ENCODE data around the gene SHC2. TPM values are rescaled to one million over a fixed set of nuclear protein-coding genes. Genes with fewer than 3 reads are reported as not detected.

The SHC2 gene
- total and polyA plus RNA-seq, 2 experiments from 2014 or later: 50.8 to 111 TPM

GRCh38 chr19:498977-499623, 38.3 kb upstream of the SHC2 start:
- WGBS (ENCODE audit: low lambda C conversion rate, missing lambda C conversion rate): 92% methylated on average over 27 of the region's 31 CpGs
- H3K4me2 ChIP-seq: no peak overlapping the region
- no peaks in the 10 kb centered on the region for H3K36me3 ChIP-seq (replicated peaks; ENCODE audit: insufficient read depth, low read depth)
- H2AFZ ChIP-seq: no peak overlapping the region
- H3K79me2 ChIP-seq: no peaks in the 10 kb centered on the region
- H3K4me3 ChIP-seq: no peak overlapping the region
- DNase-seq (ENCODE audit: low spot score): peak; percentile 4
- H4K20me1 ChIP-seq (ENCODE audit: insufficient read depth, poor library complexity, severe bottlenecking): no peaks in the 10 kb centered on the region
- peaks cover 22% of the 10 kb centered on the region for H3K27me3 ChIP-seq
- H3K9me2 ChIP-seq (replicated peaks; ENCODE audit: insufficient read depth): no peaks in the 10 kb centered on the region
- no peak for TF ChIP-seq EZH2phosphoT487 (IDR thresholded peaks at IDR 0.05; ENCODE audit: low read depth, severe bottlenecking, unreplicated experiment)
- TF ChIP-seq, protein P1, sequence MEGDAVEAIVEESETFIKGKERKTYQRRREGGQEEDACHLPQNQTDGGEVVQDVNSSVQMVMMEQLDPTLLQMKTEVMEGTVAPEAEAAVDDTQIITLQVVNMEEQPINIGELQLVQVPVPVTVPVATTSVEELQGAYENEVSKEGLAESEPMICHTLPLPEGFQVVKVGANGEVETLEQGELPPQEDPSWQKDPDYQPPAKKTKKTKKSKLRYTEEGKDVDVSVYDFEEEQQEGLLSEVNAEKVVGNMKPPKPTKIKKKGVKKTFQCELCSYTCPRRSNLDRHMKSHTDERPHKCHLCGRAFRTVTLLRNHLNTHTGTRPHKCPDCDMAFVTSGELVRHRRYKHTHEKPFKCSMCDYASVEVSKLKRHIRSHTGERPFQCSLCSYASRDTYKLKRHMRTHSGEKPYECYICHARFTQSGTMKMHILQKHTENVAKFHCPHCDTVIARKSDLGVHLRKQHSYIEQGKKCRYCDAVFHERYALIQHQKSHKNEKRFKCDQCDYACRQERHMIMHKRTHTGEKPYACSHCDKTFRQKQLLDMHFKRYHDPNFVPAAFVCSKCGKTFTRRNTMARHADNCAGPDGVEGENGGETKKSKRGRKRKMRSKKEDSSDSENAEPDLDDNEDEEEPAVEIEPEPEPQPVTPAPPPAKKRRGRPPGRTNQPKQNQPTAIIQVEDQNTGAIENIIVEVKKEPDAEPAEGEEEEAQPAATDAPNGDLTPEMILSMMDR (IDR thresholded peaks at IDR 0.05; ENCODE audit: poor library complexity): no peak
- no peak for TF ChIP-seq EZH2 (IDR thresholded peaks at IDR 0.05; ENCODE audit: borderline replicate concordance)
- no peaks in the 10 kb centered on the region for H3K4me1 ChIP-seq (ENCODE audit: insufficient read depth)
- no peaks in the 10 kb centered on the region for H3K9me3 ChIP-seq (ENCODE audit: low read depth)
- H3K27ac ChIP-seq: no peak overlapping the region

GRCh38 chr19:498511-498891, 37.7 kb upstream of the SHC2 start:
- TF ChIP-seq, protein P1 (IDR thresholded peaks at IDR 0.05; ENCODE audit: poor library complexity): no peak
- TF ChIP-seq EZH2 (IDR thresholded peaks at IDR 0.05; ENCODE audit: borderline replicate concordance): no peak
- Histone ChIP-seq H3K4me2 (no peak overlapping the region), H3K4me3 (no peak overlapping the region), H3K27ac (no peak overlapping the region), H4K20me1 (ENCODE audit: insufficient read depth, poor library complexity, severe bottlenecking) (no peaks in the 10 kb centered on the region), H3K9me3 (ENCODE audit: low read depth) (no peaks in the 10 kb centered on the region), H3K36me3 (replicated peaks; ENCODE audit: insufficient read depth, low read depth) (no peaks in the 10 kb centered on the region), H3K4me1 (ENCODE audit: insufficient read depth) (no peaks in the 10 kb centered on the region), H3K27me3 (peaks cover 22% of the 10 kb centered on the region), H3K9me2 (replicated peaks; ENCODE audit: insufficient read depth) (no peaks in the 10 kb centered on the region), H3K79me2 (no peaks in the 10 kb centered on the region), H2AFZ (no peak overlapping the region)
- peak; percentile 5 for DNase-seq (ENCODE audit: low spot score)
- WGBS (ENCODE audit: low lambda C conversion rate, missing lambda C conversion rate): 62% methylated on average over 5 of the region's 26 CpGs

DNA sequence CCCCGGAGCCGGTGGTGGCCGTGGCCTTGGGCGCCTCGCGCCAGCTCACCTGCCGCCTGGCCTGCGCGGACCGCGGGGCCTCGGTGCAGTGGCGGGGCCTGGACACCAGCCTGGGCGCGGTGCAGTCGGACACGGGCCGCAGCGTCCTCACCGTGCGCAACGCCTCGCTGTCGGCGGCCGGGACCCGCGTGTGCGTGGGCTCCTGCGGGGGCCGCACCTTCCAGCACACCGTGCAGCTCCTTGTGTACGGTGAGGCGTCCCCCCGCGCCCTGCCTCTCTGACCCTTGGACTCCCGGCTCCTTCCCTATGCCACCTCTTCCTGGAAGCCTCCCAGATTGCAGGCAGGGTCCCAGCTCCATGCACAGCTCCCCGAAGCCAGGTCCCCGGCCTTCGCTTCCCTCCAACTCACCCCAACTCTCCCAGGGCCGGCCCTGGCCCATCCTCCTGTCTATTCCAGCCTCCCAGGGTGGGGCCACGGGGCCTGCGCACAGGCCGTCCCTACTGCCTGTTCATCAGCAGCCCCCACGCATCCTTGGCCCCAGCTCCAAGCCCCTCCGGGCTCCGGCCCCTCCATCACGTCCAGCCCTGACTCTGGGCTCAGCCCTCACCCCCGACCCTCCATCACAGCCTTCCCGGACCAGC, 37.2 kb upstream of the SHC2 start:
- no peaks in the 10 kb centered on the region for H3K9me2 ChIP-seq (replicated peaks; ENCODE audit: insufficient read depth)
- H3K4me3 ChIP-seq: no peak overlapping the region
- H3K9me3 ChIP-seq (ENCODE audit: low read depth): no peaks in the 10 kb centered on the region
- no peak overlapping the region for H2AFZ ChIP-seq
- TF ChIP-seq, protein P1 (IDR thresholded peaks at IDR 0.05; ENCODE audit: poor library complexity): no peak
- peak; percentile 69 for TF ChIP-seq EZH2 (IDR thresholded peaks at IDR 0.05; ENCODE audit: borderline replicate concordance)
- no peak overlapping the region for H3K27ac ChIP-seq
- H3K36me3 ChIP-seq (replicated peaks; ENCODE audit: insufficient read depth, low read depth): no peaks in the 10 kb centered on the region
- WGBS (ENCODE audit: low lambda C conversion rate, missing lambda C conversion rate): 33% methylated on average over 15 of the region's 50 CpGs
- peak overlapping the region; percentile 81 for H3K4me2 ChIP-seq
- H4K20me1 ChIP-seq (ENCODE audit: insufficient read depth, poor library complexity, severe bottlenecking): no peaks in the 10 kb centered on the region
- H3K4me1 ChIP-seq (ENCODE audit: insufficient read depth): no peaks in the 10 kb centered on the region
- DNase-seq (ENCODE audit: low spot score): peak; percentile 27
- H3K79me2 ChIP-seq: no peaks in the 10 kb centered on the region
- peaks cover 22% of the 10 kb centered on the region for H3K27me3 ChIP-seq

All from hepatocyte (in vitro differentiated cells).